B cell (primary cell): ENCODE data around the gene FRMD8. TPM values are rescaled to one million over a fixed set of nuclear protein-coding genes. Genes with fewer than 3 reads are reported as not detected.

Source experiments
- ATAC-seq: fragments of 200-7000 bp; cut with Tn5 transposase; one replicate; pipeline ENCODE4 v1.10.0; 2021; ENCODE audit warnings: low read depth, mild to moderate bottlenecking, moderate number of reproducible peaks, moderate library complexity
- CTCF ChIA-PET: fragments of 350-600 bp; sonication (Branson Sonifier 250); formaldehyde crosslinking; loops from one replicate; lab custom pipeline; 2021; ENCODE audit warnings: antibody characterized with exemption, inconsistent platforms; lab: Charles Lee
- POLR2A ChIA-PET: fragments of 350-600 bp; sonication (Branson Sonifier 250); formaldehyde crosslinking; loops from one replicate; lab custom pipeline; 2021; ENCODE audit warnings: antibody characterized with exemption; lab: Charles Lee
- DNase-seq: peaks from one replicate; pipeline ENCODE4 v3.0.0; 2013
- H2AFZ ChIP-seq: 2 replicates; pipeline ENCODE4 v1.6.1; 2012; ENCODE audit warnings: mild to moderate bottlenecking, low read depth, low read length; ENCODE audit not compliant: insufficient read depth, poor library complexity, severe bottlenecking
- H3K27ac ChIP-seq, 2 donors: 1 replicate in 1 of 2; 2 replicates in 1 of 2; pipeline ENCODE4 v1.5.1; 2012 to 2013; ENCODE audit warnings: low read length in 2 of 2, mild to moderate bottlenecking in 2 of 2, moderate library complexity in 1 of 2
- H3K27me3 ChIP-seq, 4 experiments: fragments of 200-600 bp in 1 of 4; sonication (generic) in 1 of 4; replicated peaks in 1 of 4; 1 replicate in 2 of 4; 2 replicates in 2 of 4; pipeline versions ENCODE4 v1.6.1 to v1.7.0; 2013 to 2016; ENCODE audit warnings: low read length in 3 of 4, mild to moderate bottlenecking in 2 of 4, mixed read lengths in 1 of 4, moderate library complexity in 1 of 4; ENCODE audit not compliant: insufficient read depth in 4 of 4, control insufficient read depth in 3 of 4; ENCODE audit errors: control extremely low read depth in 1 of 4
- H3K36me3 ChIP-seq, 2 experiments: replicated peaks in 1 of 2; 1 replicate in 1 of 2; 2 replicates in 1 of 2; pipeline versions ENCODE4 v1.6.1 to v1.7.1; 2013; ENCODE audit warnings: low read length in 1 of 2; ENCODE audit not compliant: insufficient read depth in 2 of 2, control insufficient read depth in 1 of 2; ENCODE audit errors: control extremely low read depth in 1 of 2, extremely low read depth in 1 of 2
- H3K4me1 ChIP-seq, 2 donors: fragments of 200-600 bp in 1 of 2; sonication (generic) in 1 of 2; 1 replicate in 1 of 2; 2 replicates in 1 of 2; pipeline versions ENCODE4 v1.5.1 to v1.6.1; 2013 to 2017; ENCODE audit warnings: low read length in 2 of 2; ENCODE audit not compliant: control insufficient read depth in 2 of 2, insufficient read depth in 2 of 2
- H3K4me2 ChIP-seq: replicated peaks from 2 replicates; pipeline ENCODE3; 2012; ENCODE audit warnings: mild to moderate bottlenecking, low read depth, low read length; ENCODE audit not compliant: poor library complexity, severe bottlenecking
- H3K4me3 ChIP-seq, 5 experiments: fragments of 200-600 bp in 1 of 5; sonication (generic) in 1 of 5; 1 replicate in 3 of 5; 2 replicates in 2 of 5; pipeline versions ENCODE4 v1.5.1 to v1.7.0; 2011 to 2016; ENCODE audit warnings: low read length in 4 of 5, mild to moderate bottlenecking in 4 of 5, low read depth in 2 of 5, control low read depth in 1 of 5, moderate library complexity in 1 of 5; ENCODE audit not compliant: insufficient read depth in 1 of 5; ENCODE audit errors: control extremely low read depth in 1 of 5, extremely low read depth in 1 of 5
- H3K79me2 ChIP-seq: fragments of 200-600 bp; sonication (generic); one replicate; pipeline ENCODE4 v1.6.0; 2016; ENCODE audit warnings: low read length; ENCODE audit not compliant: control insufficient read depth, insufficient read depth
- H3K9ac ChIP-seq: fragments of 200-600 bp; sonication (generic); 2 replicates; pipeline ENCODE4 v1.6.1; 2017; ENCODE audit warnings: mild to moderate bottlenecking, low read length, moderate library complexity
- H3K9me3 ChIP-seq, 3 donors: one replicate each; pipeline versions ENCODE4 v1.6.1 to v1.7.1; 2013; ENCODE audit warnings: low read length in 2 of 3; ENCODE audit not compliant: control insufficient read depth in 2 of 3, insufficient read depth in 1 of 3; ENCODE audit errors: control extremely low read depth in 1 of 3
- H4K20me1 ChIP-seq: 2 replicates; pipeline ENCODE4 v1.6.0; 2012; ENCODE audit warnings: mild to moderate bottlenecking, low read length; ENCODE audit not compliant: insufficient read depth, control insufficient read depth, poor library complexity, severe bottlenecking
- H3K27ac Mint-ChIP-seq: one replicate; pipeline ENCODE4 v1.8.0; 2021; ENCODE audit warnings: mixed read lengths
- H3K27me3 Mint-ChIP-seq: one replicate; pipeline ENCODE4 v1.8.0; 2021; ENCODE audit warnings: mixed read lengths
- H3K4me1 Mint-ChIP-seq: one replicate; pipeline ENCODE4 v1.8.0; 2021; ENCODE audit warnings: mixed read lengths
- H3K4me3 Mint-ChIP-seq: one replicate; pipeline ENCODE4 v1.8.0; 2021; ENCODE audit warnings: mixed read lengths
- H3K9me3 Mint-ChIP-seq: one replicate; pipeline ENCODE4 v1.8.0; 2022; ENCODE audit warnings: mixed read lengths; ENCODE audit not compliant: insufficient read depth
- CTCF ChIP-seq: fragments of 200-600 bp; IDR thresholded peaks from one replicate; pipeline ENCODE4 v1.8.0; 2022; ENCODE audit warnings: antibody characterized with exemption, mild to moderate bottlenecking
- EZH2 ChIP-seq: IDR thresholded peaks from 2 replicates; pipeline ENCODE4 v1.6.1; 2012; ENCODE audit warnings: borderline replicate concordance, low read depth, mild to moderate bottlenecking, moderate library complexity, low read length; ENCODE audit not compliant: insufficient read depth, poor library complexity, severe bottlenecking
- WGBS: methylation state at CpG from one replicate; pipeline ENCODE4 v1.1.5; 2013; ENCODE audit warnings: missing lambda C conversion rate; ENCODE audit not compliant: insufficient coverage; 5-methylcytosine and 5-hydroxymethylcytosine counted together
- intact Hi-C: fragments of 100-400 bp; cut with micrococcal nuclease; formaldehyde crosslinking; loops from one replicate; pipeline ENCODE4 v1.10.0; 2022
- polyA plus RNA-seq: library from polyadenylated mRNA; depleted of rRNA; stranded (reverse); fragments of >200 nt; gene quantifications from 2 replicates; pipeline ENCODE4 v1.2.3, GENCODE V29; 2012
- total RNA-seq, 2 donors: library from RNA; stranded (reverse); fragments of 120-200 nt in 1 of 2; gene quantifications; 1 replicate in 1 of 2; 2 replicates in 1 of 2; pipeline versions ENCODE4 v1.2.3 to v1.2.4, GENCODE V29; 2013 to 2022

Gene FRMD8
- total and polyA plus RNA-seq, 2 donors (not counting 1 experiment from before 2014, with no cell fraction given): 44.3 to 73.6 TPM

GRCh38 chr11:65456418-65456817, 70.0 kb downstream of the FRMD8 start:
- peak overlapping the region; percentile 79 for H3K4me3 Mint-ChIP-seq
- CTCF ChIA-PET: interaction anchor here (0.7 kb wide), 1 partner anchor 104 kb away, joined by 4 read pairs; no protein-coding TSS in a partner anchor
- peaks cover 25% of the 10 kb centered on the region for H3K79me2 ChIP-seq
- intact Hi-C loops: no loop called here
- DNase-seq (no peak), ATAC-seq (no peak)
- H3K27me3 Mint-ChIP-seq: no peaks in the 10 kb centered on the region
- no peak overlapping the region for H3K27ac ChIP-seq
- H3K4me3 ChIP-seq: no peak overlapping the region
- H3K4me1 ChIP-seq: peaks cover 4 to 18% of the 10 kb centered on the region in 2 donors
- H4K20me1 ChIP-seq: no peaks in the 10 kb centered on the region
- H3K9me3 ChIP-seq: no peaks in the 10 kb centered on the region
- H3K36me3 ChIP-seq: no peaks in the 10 kb centered on the region
- H3K9ac ChIP-seq: no peak overlapping the region
- H3K27ac Mint-ChIP-seq: peak overlapping the region; percentile 43
- no peak overlapping the region for H2AFZ ChIP-seq
- TF ChIP-seq EZH2: no peak
- no peak for TF ChIP-seq CTCF
- whole genome bisulfite sequencing: 90% methylated on average over 1 of the region's 3 CpGs
- POLR2A ChIA-PET: interaction anchor here (0.6 to 0.7 kb wide), 2 partner anchors 13 to 41 kb away, joined by 3 read pairs; no protein-coding TSS in a partner anchor
- no peaks in the 10 kb centered on the region for H3K27me3 ChIP-seq
- H3K4me2 ChIP-seq: no peak overlapping the region
- H3K4me1 Mint-ChIP-seq: peaks cover 32% of the 10 kb centered on the region
- no peaks in the 10 kb centered on the region for H3K9me3 Mint-ChIP-seq

- ChIA-PET POLR2A (interaction anchor here (0.5 to 2.4 kb wide), 3 partner anchors 20 to 55 kb away, joined by 3 to 9 read pairs (median 5); no protein-coding TSS in a partner anchor), CTCF (interaction anchor here (0.6 to 1.6 kb wide), 4 partner anchors 13 to 227 kb away, joined by 3 read pairs; no protein-coding TSS in a partner anchor)
- peaks cover 28% of the 10 kb centered on the region for H3K4me1 Mint-ChIP-seq
- intact Hi-C loops: no loop called here
- Histone ChIP-seq H3K79me2 (peaks cover 25% of the 10 kb centered on the region), H3K4me3 (no peak overlapping the region), H3K9ac (no peak overlapping the region), H4K20me1 (no peaks in the 10 kb centered on the region), H3K9me3 (no peaks in the 10 kb centered on the region), H3K36me3 (no peaks in the 10 kb centered on the region), H3K4me1 (peaks cover 4 to 14% of the 10 kb centered on the region in 2 donors), H3K4me2 (no peak overlapping the region), H2AFZ (no peak overlapping the region), H3K27me3 (no peaks in the 10 kb centered on the region), H3K27ac (no peak overlapping the region)
- no peak overlapping the region for H3K4me3 Mint-ChIP-seq
- no peak overlapping the region for H3K27ac Mint-ChIP-seq
- TF ChIP-seq CTCF: no peak
- TF ChIP-seq EZH2: no peak
- H3K9me3 Mint-ChIP-seq: no peaks in the 10 kb centered on the region
- WGBS: 73% methylated on average over 7 of the region's 7 CpGs
- DNase-seq (no peak), ATAC-seq (no peak)
- no peaks in the 10 kb centered on the region for H3K27me3 Mint-ChIP-seq
Measured at GRCh38 chr11:65459552-65459951, 73.1 kb downstream of the FRMD8 start.
